Ammon's horn (tissue), 1 donor: ENCODE measurements around the gene CELSR2.

Experiments used
- DNase-seq: peaks from one replicate; pipeline ENCODE4 v3.0.0-alpha.2; 2016; ENCODE audit warnings: low spot score

CELSR2 gene

GRCh38 chr1:109228167-109228566 is 21.2 kb upstream of the CELSR2 start:
- no peak for DNase-seq

- peak; percentile 75 for DNase-seq
Observed at GRCh38 chr1:109229531-109230127, 19.7 kb upstream of the CELSR2 start.

GRCh38 chr1:109231066-109231465 is 18.3 kb upstream of the CELSR2 start:
- no peak for DNase-seq

GRCh38 chr1:109235137-109235536 is 14.2 kb upstream of the CELSR2 start:
- no peak for DNase-seq

- no peak for DNase-seq
Observed at GRCh38 chr1:109237512-109237911, 11.8 kb upstream of the CELSR2 start.

GRCh38 chr1:109238382-109238781 is 11.0 kb upstream of the CELSR2 start:
- DNase-seq: no peak

GRCh38 chr1:109239047-109239408 is 10.3 kb upstream of the CELSR2 start:
- DNase-seq: no peak

GRCh38 chr1:109239409-109240068 is 9.8 kb upstream of the CELSR2 start:
- no peak for DNase-seq

- DNase-seq: peak; percentile 76
Observed at GRCh38 chr1:109240158-109241152, 8.9 kb upstream of the CELSR2 start.

GRCh38 chr1:109241344-109241743 is 8.0 kb upstream of the CELSR2 start:
- no peak for DNase-seq

GRCh38 chr1:109241841-109242345 is 7.4 kb upstream of the CELSR2 start:
- DNase-seq: no peak

GRCh38 chr1:109242387-109242786 is 7.0 kb upstream of the CELSR2 start:
- no peak for DNase-seq

- DNase-seq: no peak
Observed at GRCh38 chr1:109243221-109243620, 6.1 kb upstream of the CELSR2 start.

- no peak for DNase-seq
Observed at GRCh38 chr1:109243860-109244552, 5.3 kb upstream of the CELSR2 start.

- no peak for DNase-seq
Observed at GRCh38 chr1:109246141-109246551, 3.2 kb upstream of the CELSR2 start.

GRCh38 chr1:109247401-109248365 is 1.7 kb upstream of the CELSR2 start:
- peak; percentile 5 for DNase-seq

- DNase-seq: no peak
Observed at GRCh38 chr1:109248444-109248796, 919 bp upstream of the CELSR2 start.

- DNase-seq: no peak
Observed at GRCh38 chr1:109249654-109250401, 489 bp downstream of the CELSR2 start.

- DNase-seq: no peak
Observed at GRCh38 chr1:109250454-109251276, 1.3 kb downstream of the CELSR2 start.
